Right hindlimb (tissue), 1 donor: ENCODE measurements around the gene SERINC5.

Source experiments
- DNase-seq: peaks from one replicate; pipeline ENCODE4 v3.0.0-alpha.2; 2018

Gene SERINC5

DNA sequence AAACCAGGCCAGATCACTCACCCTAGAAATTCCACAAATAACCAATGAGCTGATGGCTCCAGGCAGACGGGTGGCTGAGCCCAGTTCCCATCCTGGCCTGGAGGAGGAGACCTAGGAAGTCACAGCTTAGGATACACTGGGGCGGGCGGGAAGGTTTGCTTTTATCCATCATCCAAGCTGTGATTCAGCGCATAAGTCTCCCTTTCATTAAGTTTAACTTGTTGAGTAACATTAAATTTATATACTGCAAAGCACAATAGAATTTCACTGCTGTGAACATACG lies 165.0 kb downstream of the SERINC5 start:
- DNase-seq = no peak

GRCh38 chr5:80083101-80083890 lies 172.6 kb downstream of the SERINC5 start:
- peak; percentile 62 for DNase-seq

GRCh38 chr5:80082731-80083100 lies 173.1 kb downstream of the SERINC5 start:
- DNase-seq = peak; percentile 92

DNA sequence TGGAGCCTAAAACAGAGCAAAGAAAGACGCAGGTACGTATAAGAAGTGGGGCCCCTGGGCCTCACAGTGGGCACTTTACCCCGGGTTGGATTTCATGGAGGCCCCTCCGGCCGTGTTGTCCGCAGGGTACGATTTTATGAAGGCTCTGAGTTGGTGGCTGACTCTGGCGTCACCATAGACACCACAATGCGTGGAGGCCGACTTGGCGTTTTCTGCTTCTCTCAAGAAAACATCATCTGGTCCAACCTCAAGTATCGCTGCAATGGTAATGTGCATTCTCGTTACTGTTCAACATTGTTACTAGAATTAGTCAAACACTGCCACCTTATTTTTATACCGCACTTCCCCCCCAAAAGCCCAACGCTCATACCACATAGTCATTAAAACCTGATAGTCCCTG lies 173.6 kb downstream of the SERINC5 start:
- peak; percentile 50 for DNase-seq

- no peak for DNase-seq
These were observed 176.9 kb downstream of the SERINC5 start for GRCh38 chr5:80078921-80079320.

DNA sequence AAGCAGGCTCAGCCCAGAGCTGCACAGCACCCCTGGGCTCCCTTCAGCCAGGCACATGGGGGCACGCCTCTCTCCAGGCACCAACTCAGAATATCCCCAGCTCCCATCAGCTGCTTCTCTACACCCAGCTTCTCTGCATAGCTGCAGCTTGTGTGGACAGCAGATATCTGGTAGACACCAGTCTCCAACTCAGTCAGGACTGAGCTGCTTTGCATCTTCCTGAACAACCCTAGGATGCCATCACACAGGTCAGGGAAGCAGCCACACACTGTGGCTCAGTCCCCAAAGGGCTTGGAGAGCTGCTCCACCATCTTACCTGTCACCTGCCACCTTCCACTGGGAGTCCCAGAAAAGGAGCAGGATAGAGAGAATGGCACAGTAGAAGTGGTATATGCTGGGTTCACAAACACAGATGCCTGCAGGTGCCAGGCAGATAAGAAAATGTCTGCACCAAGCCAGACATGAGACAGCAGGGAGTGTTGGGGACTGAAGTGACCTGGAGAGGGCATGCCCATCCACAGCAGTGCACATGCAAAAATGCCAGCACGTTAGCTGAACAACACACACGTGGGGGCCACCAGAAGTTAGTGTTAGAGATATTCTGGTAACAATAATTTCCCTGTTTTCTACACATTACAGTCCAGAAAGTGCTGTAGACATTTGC lies 178.7 kb downstream of the SERINC5 start:
- DNase-seq = no peak

DNA sequence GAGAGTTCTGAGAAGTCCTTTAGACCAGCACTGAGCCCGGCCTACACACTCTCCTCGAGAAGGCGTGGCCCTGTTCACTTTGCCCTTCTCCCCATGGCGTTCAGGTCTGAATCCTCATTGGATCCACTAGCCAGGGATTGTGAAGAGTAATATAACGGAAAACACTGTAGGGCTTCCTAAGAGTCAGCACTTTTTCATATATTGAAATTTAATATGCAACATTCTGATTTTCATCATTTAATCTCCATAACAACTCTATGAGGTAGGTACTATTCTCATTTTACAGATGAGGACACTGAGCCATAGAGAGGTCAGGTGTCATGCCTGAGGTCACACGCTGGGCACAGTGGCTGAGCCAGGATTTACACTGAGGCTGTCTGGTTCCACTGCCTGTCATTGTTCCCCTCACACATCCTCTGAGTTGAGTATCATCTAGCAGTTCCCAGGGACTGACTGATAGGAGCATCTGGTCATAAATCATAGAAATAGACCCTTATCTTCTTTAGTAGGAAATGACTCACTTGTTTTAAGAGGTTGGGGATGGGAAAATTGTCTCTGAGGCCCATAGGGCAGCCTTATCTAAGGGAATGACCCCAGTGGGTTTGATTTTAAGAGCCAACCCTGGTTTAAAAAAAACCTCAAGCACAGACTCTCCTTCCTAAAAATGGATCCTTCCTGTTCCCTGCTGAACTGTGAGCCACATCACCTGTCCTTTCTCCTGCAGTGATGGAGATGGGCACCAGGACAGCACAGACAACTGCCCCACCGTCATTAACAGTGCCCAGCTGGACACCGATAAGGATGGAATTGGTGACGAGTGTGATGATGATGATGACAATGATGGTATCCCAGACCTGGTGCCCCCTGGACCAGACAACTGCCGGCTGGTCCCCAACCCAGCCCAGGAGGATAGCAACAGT lies 179.5 kb downstream of the SERINC5 start:
- no peak for DNase-seq

DNA sequence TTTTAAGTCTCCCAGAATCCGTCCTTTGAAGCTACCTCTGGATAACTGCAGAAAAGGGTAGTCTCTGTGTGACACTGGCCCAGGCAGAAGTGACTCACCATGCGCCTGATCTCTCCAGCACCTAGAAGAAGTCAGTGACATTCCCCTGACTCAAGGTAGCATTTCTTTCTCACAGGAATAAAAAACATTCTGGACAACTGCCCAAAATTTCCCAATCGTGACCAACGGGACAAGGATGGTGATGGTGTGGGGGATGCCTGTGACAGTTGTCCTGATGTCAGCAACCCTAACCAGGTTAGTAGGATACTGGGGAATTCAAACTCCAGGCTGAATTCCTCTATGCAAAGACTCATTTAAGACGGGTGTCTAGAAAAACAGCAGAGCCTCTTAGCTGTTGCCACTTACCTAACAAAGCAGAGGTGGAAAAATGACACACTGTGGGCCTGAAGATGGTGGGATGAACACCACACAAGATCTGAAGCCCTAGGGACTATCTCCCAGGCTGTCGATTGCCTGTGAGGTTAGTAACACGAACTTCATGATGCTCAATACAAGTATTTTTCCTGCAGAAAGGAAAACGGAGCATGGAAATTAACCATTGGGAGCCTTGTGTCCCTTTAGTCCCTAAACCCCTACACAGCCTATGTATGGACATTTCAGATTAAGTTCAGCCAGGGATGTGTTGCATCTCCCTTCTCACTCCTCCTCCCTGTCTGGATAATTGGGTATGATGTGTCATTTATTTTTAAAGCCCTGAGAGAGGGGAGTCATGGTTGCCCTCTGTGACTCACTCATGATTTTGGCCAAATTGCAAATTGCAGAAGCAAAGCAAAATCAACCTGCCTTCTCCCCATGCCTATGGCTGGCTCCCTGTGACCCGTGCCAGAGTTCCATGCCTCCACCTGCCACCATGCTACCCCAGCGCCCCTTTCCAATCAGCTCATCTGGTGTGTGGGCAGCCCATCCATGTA lies 183.5 kb downstream of the SERINC5 start:
- no peak for DNase-seq

DNA sequence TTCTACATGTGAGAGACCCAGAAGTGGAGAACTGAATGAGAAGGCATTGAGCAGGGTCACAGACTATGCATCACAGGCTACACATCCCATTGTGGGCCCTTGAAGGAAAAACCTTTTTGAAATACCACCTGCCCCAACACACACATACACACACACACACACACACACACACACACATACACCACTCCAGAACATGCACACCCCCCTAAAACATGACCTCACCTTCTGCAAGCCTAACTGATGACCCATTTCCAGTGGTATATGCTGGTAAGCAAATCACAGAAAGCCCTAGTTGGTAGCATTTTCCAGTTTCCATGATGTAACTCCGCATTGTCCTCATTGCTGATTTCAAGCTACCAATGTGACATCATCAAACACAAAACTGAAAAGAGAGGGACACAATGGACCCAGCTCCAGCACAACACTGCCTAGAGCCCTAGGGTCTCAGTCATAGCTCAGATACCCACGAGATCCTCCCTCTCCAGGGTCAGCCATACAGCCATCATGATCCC lies 184.3 kb downstream of the SERINC5 start:
- no peak for DNase-seq

DNA sequence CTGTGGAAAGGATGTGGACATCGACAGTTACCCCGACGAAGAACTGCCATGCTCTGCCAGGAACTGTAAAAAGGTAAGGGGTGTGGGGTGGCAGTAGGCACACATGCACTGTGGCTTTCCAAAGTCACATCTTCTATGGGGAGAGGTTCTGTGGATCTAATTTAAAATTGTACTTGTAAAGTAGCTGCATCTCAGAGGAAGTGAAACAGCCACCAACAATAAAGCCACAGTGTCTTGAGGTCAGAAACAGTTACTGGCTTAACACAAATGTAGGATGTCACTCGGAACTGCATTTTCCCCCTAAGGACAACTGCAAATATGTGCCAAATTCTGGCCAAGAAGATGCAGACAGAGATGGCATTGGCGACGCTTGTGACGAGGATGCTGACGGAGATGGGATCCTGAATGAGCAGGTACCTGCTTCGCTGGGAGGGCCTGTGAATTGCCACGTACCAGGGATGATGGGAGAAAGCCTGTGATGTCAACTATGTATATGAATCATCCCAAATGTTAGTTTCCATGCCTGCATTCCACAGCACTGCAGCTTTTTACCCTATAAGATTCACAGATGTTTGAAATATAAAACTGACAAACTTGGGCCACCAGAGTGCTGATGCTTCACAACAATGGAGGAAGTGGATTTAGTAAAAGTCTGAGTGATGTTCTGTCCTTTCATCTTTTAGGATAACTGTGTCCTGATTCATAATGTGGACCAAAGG lies 185.4 kb downstream of the SERINC5 start:
- DNase-seq = no peak

DNA sequence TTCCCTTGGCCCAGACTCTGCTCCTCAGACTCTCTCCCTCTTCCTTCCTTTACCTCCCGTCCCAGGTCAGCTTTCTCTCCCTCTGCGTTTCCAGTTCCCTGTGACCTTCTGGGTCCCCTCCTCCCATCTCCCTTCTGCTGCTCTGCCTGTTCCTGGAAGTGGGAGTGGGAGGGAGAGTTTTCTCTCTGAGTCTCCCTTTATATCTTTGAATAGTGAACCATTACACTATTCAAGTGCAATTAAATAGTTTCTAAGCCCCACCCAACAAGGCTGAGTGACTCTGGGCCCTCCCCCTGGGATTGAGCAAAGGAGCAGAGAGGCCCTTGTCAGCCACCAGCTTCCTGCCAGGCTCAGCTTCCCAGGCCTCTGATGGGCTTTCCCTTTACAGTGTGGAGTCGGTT lies 185.9 kb downstream of the SERINC5 start:
- no peak for DNase-seq

GRCh38 chr5:80069251-80069800 lies 186.5 kb downstream of the SERINC5 start:
- no peak for DNase-seq

DNA sequence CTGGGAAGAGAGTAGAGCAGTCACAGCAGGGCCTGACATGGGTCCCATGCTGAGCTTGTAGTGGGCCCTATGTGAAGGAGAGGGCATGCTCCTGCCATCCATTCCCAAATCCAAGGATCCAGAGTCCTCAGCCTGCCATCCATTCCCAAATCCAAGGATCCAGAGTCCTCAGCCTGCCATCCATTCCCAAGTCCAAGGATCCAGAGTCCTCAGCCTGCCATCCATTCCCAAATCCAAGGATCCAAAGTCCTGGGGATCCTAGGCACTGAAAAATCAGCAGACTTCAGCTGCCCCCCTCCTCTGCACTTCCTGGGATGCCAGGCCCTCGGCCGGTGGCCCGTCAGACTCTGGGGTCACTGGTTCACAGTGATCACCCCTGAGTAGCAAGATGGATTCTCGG lies 187.1 kb downstream of the SERINC5 start:
- no peak for DNase-seq

DNA sequence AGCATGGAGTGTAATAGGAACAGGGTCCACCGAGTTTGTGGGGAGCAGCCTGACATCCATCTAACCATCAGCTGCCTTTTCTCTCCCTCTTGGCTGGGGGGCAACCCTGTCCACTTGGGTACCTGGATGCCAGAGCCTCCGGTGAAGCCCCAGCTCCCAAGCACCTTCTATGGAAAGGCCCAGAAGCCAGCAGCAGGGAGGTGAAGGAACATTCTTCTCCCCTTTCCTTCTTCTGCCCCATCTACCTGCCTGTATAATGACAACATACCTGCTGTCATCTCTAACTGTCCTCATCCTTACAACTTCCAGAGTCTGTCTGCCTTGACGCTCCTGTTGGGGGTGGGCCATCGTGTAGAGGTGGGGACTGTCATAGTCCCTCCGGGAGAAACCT lies 187.6 kb downstream of the SERINC5 start:
- no peak for DNase-seq

DNA sequence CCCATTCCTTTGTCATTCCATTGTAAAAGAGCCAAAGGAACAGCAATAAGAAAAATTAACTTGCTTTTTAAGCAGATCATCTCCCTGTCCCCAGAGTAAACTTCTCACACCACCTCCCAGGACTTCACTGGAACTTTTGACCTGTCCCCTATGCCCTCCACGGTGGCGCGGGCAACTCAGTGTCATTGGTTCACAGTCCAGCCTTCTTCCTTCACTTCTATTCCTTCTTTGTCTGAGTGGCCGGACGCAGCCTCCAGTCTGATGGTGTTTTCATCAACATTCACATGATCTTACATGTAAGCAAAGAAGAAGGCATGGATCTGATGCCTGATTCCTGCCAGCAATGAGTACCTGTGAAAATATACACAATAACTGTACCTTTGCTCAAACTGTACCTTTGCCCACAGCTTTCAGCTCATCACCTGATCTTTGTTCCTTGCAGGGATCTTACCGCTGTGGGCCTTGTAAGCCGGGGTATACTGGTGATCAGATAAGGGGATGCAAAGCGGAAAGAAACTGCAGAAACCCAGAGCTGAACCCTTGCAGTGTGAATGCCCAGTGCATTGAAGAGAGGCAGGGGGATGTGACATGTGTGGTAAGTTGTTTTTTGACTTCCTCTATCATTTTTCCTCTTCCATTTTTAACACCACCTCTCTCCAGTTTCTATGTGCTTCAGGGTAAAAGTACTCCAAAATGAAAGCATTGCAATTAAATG lies 188.2 kb downstream of the SERINC5 start:
- DNase-seq = no peak

GRCh38 chr5:80067016-80067415 lies 188.8 kb downstream of the SERINC5 start:
- no peak for DNase-seq

DNA sequence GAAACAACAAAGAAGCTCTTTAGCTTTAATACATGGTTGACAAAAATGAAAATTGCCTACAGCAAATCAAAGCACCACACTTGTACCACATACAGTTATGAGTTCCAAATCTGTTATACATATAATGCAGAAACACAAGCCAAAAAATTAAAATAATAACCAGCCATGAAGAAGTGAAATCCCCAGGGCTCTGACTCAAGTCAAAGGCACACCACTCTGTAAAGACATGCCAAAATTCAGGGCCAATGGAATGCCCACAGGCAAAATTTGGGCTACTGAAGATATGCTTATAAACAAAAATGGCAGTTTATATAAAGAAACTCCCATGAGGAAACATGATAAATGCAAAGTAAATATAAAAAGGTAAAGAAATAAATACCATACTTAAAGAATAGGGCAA lies 191.7 kb downstream of the SERINC5 start:
- DNase-seq = no peak
